HG03571 (cell line): ENCODE measurements around the gene ABL1.

Source experiments
- ATAC-seq: cut with Tn5 transposase; IDR thresholded peaks from one replicate; pipeline ENCODE4 v1.9.1; 2021; ENCODE audit not compliant: unreplicated experiment

The ABL1 gene

GRCh38 chr9:130870491-130871381, 35.7 kb downstream of the ABL1 start:
- ATAC-seq, result no peak

DNA sequence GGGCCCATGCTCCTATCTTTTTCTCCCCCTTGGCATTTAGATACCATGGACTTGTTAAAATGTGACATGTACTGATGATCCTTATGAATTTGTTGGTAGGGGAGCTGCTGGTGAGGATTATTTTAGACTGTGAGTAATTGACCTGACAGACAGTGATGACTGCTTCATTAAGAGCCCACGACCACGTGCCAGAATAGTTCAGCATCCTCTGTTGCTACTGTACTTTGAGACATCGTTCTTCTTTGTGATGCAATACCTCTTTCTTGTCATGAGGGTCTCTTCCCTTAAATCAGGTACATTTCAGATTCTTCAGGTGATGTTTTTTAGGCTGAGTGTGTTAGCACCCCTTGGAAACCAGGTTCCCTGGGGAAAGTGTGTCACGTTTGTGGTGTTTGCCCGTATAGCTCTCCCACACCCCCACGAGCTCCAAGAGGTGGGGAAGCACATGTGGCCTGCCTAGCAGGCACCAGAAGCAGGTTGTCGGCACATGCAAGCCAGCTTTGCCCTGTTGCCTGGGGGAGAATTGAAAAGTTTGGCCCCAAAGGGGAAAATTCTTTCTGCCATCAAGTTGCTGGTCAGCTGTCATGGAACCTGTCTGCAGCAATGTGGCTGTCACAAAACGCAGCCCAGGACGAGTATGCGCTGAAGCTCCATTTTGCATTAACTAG, 36.5 kb downstream of the ABL1 start:
- no peak for ATAC-seq

DNA sequence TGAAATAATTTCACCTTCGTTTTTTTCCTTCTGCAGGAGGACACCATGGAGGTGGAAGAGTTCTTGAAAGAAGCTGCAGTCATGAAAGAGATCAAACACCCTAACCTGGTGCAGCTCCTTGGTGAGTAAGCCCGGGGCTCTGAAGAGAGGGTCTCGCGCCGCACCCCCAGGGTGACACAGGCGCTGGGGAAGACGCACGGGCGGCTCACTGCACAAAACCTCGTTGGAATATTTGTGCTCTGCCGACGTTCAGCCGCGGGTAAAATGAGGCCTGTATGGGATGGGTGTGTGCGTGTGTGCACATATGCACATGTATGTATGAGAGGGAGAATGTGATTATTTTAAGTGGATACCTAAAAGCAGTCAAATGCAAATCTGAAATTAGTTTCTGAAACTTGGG, 37.0 kb downstream of the ABL1 start:
- ATAC-seq, result no peak

- no peak for ATAC-seq
Observed at GRCh38 chr9:130872508-130872907, 37.5 kb downstream of the ABL1 start.

GRCh38 chr9:130872912-130873503, 38.0 kb downstream of the ABL1 start:
- no peak for ATAC-seq

DNA sequence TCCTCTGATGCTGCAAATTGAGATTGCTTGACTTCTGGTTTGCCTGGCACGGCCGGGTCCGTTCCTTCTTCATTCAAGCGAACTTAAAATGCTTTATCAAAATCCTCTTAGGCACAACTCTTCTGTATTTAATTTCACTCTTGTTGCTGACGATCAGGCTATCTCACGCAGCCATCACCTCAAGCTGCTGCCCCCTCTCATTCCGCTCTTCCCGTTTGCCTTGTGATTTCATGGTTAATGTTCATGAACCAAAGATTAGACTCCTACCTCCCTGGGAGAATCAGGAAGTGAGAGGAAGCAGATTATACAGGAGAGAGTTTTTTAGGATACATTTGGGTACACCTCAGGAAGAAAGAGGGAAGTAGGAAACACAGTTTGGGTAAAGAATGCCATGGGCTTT, 38.9 kb downstream of the ABL1 start:
- no peak for ATAC-seq

DNA sequence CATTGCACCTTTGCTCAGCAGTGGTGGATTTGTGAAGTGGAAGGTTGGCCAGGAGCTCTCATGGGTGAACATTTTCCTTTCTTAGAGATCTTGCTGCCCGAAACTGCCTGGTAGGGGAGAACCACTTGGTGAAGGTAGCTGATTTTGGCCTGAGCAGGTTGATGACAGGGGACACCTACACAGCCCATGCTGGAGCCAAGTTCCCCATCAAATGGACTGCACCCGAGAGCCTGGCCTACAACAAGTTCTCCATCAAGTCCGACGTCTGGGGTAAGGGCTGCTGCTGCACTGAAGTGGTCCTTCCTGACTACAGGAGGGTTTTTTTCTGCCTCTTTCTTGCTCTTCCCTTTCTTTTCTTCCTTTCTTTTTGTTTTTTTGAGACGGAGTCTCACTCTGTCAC, 39.7 kb downstream of the ABL1 start:
- ATAC-seq, result no peak

DNA sequence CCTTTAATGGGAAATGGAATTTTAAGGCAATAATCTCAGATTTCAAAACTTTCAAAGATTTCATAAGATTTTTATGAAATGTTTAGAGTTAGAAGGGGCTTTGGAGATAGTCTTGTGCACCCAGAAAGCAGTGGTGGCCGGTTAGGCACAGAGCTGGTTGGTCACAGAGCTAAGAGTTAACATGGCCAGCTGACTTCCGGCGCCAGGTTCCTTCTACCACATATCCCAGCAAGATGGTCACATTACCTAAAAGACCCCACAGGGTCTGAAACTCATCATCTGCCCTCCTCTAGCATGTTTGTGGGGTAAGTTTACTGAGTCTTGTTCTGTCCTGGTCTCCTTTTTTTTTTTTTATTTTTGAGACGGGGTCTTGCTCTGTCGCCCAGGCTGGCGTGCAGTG, 42.2 kb downstream of the ABL1 start:
- no peak for ATAC-seq

GRCh38 chr9:130878295-130878694, 43.2 kb downstream of the ABL1 start:
- no peak for ATAC-seq

DNA sequence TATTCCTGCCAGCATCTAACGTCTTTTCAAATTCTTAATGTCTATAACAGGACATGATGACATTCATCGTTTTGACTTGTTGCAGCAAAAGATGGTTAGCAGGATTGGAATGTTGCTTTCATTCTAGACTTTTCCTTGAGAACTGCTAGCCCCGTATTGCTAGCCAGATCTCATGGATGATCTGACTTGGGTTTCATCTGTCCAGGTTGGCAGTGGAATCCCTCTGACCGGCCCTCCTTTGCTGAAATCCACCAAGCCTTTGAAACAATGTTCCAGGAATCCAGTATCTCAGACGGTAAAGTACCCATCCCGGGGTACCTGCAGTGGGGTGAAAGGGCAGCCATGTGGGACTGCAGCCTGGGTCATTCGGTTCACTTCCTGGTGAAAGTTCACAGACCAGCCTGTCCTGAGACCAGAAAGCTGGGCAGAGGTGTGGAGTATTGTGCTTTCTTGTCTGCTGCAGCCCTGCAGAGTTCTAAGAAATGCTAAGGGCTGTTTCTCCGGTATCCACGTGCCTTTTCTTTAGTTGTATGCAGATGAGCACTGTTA, 44.9 kb downstream of the ABL1 start:
- ATAC-seq, result no peak

DNA sequence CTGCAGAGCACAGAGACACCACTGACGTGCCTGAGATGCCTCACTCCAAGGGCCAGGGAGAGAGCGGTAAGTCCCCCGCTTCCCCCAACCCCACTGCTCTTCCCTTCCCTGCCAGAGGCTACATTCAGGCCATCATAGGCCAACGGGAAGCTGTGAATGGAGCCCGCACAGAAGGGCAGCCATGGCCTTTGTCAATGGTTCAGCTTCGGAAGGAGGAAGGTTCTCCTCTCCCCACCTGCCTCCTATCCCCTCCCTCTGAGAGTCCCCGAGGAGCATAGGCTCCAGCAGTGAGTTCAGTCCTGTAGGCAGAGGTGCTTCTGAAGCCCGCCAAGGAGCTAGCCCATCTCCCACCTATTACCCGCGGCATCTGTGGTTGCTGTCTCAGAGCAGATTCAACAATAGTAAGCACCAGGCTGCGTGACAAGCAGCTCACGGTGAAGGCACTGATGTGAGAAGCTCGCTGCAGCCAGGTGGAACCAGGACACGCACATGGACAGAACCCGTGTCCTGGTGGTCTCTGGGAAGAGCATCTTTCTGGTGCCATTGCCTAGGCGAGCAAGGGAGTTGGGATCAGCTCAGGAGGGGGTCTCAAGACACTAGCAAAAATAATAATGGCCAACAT, 45.7 kb downstream of the ABL1 start:
- ATAC-seq, result no peak

DNA sequence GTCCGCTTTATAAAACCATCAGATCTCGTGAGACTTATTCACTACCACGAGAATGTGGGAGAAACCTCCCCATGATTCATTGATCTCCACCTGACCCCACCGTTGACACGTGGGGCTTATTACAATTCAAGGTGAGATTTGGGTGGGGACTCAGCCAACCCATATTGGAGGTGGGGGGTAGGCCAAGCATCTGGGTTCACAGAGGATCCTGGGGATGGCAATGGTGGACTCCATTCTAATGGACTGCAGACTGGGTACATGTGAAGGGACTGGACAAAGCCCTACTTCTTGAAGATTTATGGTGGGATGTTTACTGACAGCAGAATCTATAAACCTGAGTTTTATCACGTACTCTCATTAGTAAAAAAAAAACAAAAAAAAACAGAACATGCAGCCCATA, 46.5 kb downstream of the ABL1 start:
- no peak for ATAC-seq

GRCh38 chr9:130882696-130883225, 47.7 kb downstream of the ABL1 start:
- ATAC-seq, result no peak

DNA sequence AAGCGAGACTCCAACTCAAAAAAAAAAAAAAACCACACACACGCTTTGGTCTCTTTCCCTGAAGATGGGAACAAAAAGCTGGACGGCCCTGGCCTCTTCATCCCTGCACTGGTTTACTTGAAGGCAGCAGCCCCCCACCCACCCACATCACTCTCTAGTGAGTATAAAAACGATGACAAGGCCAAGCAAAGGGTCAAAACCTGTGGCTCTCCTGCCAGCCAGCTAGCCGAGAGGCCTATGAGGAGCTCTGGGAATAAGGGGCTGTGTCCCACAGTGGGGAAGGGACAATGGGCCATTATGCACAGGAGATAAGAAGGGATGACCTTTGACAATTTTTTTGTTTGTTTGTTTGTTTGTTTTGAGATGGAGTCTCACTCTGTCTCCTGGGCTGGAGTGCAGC, 48.4 kb downstream of the ABL1 start:
- ATAC-seq, result no peak

DNA sequence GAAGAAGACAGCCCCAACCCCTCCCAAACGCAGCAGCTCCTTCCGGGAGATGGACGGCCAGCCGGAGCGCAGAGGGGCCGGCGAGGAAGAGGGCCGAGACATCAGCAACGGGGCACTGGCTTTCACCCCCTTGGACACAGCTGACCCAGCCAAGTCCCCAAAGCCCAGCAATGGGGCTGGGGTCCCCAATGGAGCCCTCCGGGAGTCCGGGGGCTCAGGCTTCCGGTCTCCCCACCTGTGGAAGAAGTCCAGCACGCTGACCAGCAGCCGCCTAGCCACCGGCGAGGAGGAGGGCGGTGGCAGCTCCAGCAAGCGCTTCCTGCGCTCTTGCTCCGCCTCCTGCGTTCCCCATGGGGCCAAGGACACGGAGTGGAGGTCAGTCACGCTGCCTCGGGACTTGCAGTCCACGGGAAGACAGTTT, 49.1 kb downstream of the ABL1 start:
- ATAC-seq, result no peak

DNA sequence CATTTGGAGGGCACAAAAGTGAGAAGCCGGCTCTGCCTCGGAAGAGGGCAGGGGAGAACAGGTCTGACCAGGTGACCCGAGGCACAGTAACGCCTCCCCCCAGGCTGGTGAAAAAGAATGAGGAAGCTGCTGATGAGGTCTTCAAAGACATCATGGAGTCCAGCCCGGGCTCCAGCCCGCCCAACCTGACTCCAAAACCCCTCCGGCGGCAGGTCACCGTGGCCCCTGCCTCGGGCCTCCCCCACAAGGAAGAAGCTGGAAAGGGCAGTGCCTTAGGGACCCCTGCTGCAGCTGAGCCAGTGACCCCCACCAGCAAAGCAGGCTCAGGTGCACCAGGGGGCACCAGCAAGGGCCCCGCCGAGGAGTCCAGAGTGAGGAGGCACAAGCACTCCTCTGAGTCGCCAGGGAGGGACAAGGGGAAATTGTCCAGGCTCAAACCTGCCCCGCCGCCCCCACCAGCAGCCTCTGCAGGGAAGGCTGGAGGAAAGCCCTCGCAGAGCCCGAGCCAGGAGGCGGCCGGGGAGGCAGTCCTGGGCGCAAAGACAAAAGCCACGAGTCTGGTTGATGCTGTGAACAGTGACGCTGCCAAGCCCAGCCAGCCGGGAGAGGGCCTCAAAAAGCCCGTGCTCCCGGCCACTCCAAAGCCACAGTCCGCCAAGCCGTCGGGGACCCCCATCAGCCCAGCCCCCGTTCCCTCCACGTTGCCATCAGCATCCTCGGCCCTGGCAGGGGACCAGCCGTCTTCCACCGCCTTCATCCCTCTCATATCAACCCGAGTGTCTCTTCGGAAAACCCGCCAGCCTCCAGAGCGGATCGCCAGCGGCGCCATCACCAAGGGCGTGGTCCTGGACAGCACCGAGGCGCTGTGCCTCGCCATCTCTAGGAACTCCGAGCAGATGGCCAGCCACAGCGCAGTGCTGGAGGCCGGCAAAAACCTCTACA, 49.8 kb downstream of the ABL1 start:
- ATAC-seq, result no peak

DNA sequence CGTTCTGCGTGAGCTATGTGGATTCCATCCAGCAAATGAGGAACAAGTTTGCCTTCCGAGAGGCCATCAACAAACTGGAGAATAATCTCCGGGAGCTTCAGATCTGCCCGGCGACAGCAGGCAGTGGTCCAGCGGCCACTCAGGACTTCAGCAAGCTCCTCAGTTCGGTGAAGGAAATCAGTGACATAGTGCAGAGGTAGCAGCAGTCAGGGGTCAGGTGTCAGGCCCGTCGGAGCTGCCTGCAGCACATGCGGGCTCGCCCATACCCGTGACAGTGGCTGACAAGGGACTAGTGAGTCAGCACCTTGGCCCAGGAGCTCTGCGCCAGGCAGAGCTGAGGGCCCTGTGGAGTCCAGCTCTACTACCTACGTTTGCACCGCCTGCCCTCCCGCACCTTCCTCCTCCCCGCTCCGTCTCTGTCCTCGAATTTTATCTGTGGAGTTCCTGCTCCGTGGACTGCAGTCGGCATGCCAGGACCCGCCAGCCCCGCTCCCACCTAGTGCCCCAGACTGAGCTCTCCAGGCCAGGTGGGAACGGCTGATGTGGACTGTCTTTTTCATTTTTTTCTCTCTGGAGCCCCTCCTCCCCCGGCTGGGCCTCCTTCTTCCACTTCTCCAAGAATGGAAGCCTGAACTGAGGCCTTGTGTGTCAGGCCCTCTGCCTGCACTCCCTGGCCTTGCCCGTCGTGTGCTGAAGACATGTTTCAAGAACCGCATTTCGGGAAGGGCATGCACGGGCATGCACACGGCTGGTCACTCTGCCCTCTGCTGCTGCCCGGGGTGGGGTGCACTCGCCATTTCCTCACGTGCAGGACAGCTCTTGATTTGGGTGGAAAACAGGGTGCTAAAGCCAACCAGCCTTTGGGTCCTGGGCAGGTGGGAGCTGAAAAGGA, 50.7 kb downstream of the ABL1 start:
- ATAC-seq, result no peak

DNA sequence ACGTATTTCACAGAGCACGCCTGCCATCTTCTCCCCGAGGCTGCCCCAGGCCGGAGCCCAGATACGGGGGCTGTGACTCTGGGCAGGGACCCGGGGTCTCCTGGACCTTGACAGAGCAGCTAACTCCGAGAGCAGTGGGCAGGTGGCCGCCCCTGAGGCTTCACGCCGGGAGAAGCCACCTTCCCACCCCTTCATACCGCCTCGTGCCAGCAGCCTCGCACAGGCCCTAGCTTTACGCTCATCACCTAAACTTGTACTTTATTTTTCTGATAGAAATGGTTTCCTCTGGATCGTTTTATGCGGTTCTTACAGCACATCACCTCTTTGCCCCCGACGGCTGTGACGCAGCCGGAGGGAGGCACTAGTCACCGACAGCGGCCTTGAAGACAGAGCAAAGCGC, 51.9 kb downstream of the ABL1 start:
- no peak for ATAC-seq
